Neural progenitor cell (in vitro differentiated cells): Measurements from ENCODE around the gene SHOC2. TPM values are rescaled to one million over a fixed set of nuclear protein-coding genes. Genes with fewer than 3 reads are reported as not detected.

ENCODE experiments used
- DNase-seq: peaks from one replicate; pipeline ENCODE4 v3.0.0-alpha.2; 2016; ENCODE audit warnings: low spot score
- H2AFZ ChIP-seq: fragments of 200-600 bp; sonication (generic); replicated peaks from 2 replicates; pipeline ENCODE4 v1.6.1; 2016; ENCODE audit warnings: antibody characterized with exemption
- H3F3A ChIP-seq: fragments of 200-600 bp; sonication (generic); 2 replicates; pipeline ENCODE4 v1.6.1; 2016; ENCODE audit warnings: antibody characterized with exemption, low read depth
- H3K27ac ChIP-seq: fragments of 200-600 bp; sonication (generic); 2 replicates; pipeline ENCODE4 v1.5.1; 2016; ENCODE audit warnings: mild to moderate bottlenecking
- H3K27me3 ChIP-seq: fragments of 200-600 bp; sonication (generic); 2 replicates; pipeline ENCODE4 v1.6.1; 2016; ENCODE audit warnings: mild to moderate bottlenecking, moderate library complexity
- H3K36me3 ChIP-seq: fragments of 200-600 bp; sonication (generic); 2 replicates; pipeline ENCODE4 v1.5.1; 2016
- H3K4me1 ChIP-seq: fragments of 200-600 bp; sonication (generic); 2 replicates; pipeline ENCODE4 v1.6.1; 2016; ENCODE audit warnings: mixed run types
- H3K4me2 ChIP-seq: fragments of 200-600 bp; sonication (generic); 2 replicates; pipeline ENCODE4 v1.6.1; 2016
- H3K4me3 ChIP-seq: fragments of 200-600 bp; sonication (generic); 2 replicates; pipeline ENCODE4 v1.5.1; 2016
- H3K79me2 ChIP-seq: fragments of 200-600 bp; sonication (generic); 2 replicates; pipeline ENCODE4 v1.6.1; 2016; ENCODE audit warnings: low read depth
- H3K9ac ChIP-seq: fragments of 200-600 bp; sonication (generic); 2 replicates; pipeline ENCODE4 v1.6.1; 2016
- H3K9me3 ChIP-seq: fragments of 200-600 bp; sonication (generic); 2 replicates; pipeline ENCODE4 v1.5.1; 2016; ENCODE audit warnings: low read depth
- H4K20me1 ChIP-seq: fragments of 200-600 bp; sonication (generic); 2 replicates; pipeline ENCODE4 v1.6.1; 2016; ENCODE audit warnings: low read depth
- H3K27ac Mint-ChIP-seq: 3 replicates; pipeline ENCODE4 v1.8.0; 2021; ENCODE audit warnings: mixed read lengths
- H3K27me3 Mint-ChIP-seq: 2 replicates; pipeline ENCODE4 v1.8.0; 2022; ENCODE audit warnings: low read depth, mild to moderate bottlenecking, inconsistent platforms, moderate library complexity, mixed read lengths; ENCODE audit not compliant: insufficient read depth
- H3K36me3 Mint-ChIP-seq: 3 replicates; pipeline ENCODE4 v1.8.0; 2021; ENCODE audit warnings: mixed read lengths
- H3K4me1 Mint-ChIP-seq: 3 replicates; pipeline ENCODE4 v1.8.0; 2021; ENCODE audit warnings: mixed read lengths
- H3K4me3 Mint-ChIP-seq: 3 replicates; pipeline ENCODE4 v1.8.0; 2021; ENCODE audit warnings: mild to moderate bottlenecking, moderate library complexity, mixed read lengths
- H3K9me3 Mint-ChIP-seq: 3 replicates; pipeline ENCODE4 v1.8.0; 2020; ENCODE audit warnings: mixed read lengths
- EZH2 ChIP-seq: fragments of 200-600 bp; sonication (generic); IDR thresholded peaks from 2 replicates; pipeline ENCODE4 v1.6.1; 2017; ENCODE audit warnings: antibody characterized with exemption, mild to moderate bottlenecking, moderate library complexity
- EZH2phosphoT487 ChIP-seq: fragments of 200-600 bp; sonication (generic); IDR thresholded peaks from 2 replicates; pipeline ENCODE4 v1.6.1; 2017; ENCODE audit warnings: antibody characterized with exemption
- total RNA-seq: library from RNA; depleted of rRNA; stranded (reverse); fragments of >200 nt; gene quantifications from 2 replicates; pipeline ENCODE4 v1.2.3, GENCODE V29; 2015; ENCODE audit warnings: low replicate concordance
- TF ChIP-seq, protein P1 (sequence below): fragments of 200-600 bp; sonication (generic); IDR thresholded peaks from 2 replicates; pipeline ENCODE4 v1.5.1; 2017; ENCODE audit warnings: antibody characterized with exemption, mild to moderate bottlenecking

SHOC2 gene
- total RNA-seq, 1 donor from 2014 or later, result 54.9 TPM

- Histone ChIP-seq H3K27me3 (no peaks in the 10 kb centered on the region), H2AFZ (no peak overlapping the region), H3K36me3 (no peaks in the 10 kb centered on the region), H3K4me2 (no peak overlapping the region), H3K4me1 (peaks cover 4% of the 10 kb centered on the region), H4K20me1 (peaks cover 69% of the 10 kb centered on the region), H3K79me2 (peaks cover 100% of the 10 kb centered on the region), H3K9ac (no peak overlapping the region), H3F3A (peaks cover 8% of the 10 kb centered on the region), H3K4me3 (no peak overlapping the region), H3K27ac (no peak overlapping the region), H3K9me3 (no peaks in the 10 kb centered on the region)
- no peak for TF ChIP-seq EZH2
- TF ChIP-seq, protein P1, sequence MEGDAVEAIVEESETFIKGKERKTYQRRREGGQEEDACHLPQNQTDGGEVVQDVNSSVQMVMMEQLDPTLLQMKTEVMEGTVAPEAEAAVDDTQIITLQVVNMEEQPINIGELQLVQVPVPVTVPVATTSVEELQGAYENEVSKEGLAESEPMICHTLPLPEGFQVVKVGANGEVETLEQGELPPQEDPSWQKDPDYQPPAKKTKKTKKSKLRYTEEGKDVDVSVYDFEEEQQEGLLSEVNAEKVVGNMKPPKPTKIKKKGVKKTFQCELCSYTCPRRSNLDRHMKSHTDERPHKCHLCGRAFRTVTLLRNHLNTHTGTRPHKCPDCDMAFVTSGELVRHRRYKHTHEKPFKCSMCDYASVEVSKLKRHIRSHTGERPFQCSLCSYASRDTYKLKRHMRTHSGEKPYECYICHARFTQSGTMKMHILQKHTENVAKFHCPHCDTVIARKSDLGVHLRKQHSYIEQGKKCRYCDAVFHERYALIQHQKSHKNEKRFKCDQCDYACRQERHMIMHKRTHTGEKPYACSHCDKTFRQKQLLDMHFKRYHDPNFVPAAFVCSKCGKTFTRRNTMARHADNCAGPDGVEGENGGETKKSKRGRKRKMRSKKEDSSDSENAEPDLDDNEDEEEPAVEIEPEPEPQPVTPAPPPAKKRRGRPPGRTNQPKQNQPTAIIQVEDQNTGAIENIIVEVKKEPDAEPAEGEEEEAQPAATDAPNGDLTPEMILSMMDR, result no peak
- no peak for TF ChIP-seq EZH2phosphoT487
- Mint-ChIP-seq H3K9me3 (no peaks in the 10 kb centered on the region), H3K27ac (no peak overlapping the region), H3K36me3 (no peaks in the 10 kb centered on the region), H3K4me1 (no peaks in the 10 kb centered on the region), H3K4me3 (no peak overlapping the region), H3K27me3 (no peaks in the 10 kb centered on the region)
- no peak for DNase-seq
These were observed 40.3 kb downstream of the SHOC2 start for GRCh38 chr10:110959379-110960332.

DNA sequence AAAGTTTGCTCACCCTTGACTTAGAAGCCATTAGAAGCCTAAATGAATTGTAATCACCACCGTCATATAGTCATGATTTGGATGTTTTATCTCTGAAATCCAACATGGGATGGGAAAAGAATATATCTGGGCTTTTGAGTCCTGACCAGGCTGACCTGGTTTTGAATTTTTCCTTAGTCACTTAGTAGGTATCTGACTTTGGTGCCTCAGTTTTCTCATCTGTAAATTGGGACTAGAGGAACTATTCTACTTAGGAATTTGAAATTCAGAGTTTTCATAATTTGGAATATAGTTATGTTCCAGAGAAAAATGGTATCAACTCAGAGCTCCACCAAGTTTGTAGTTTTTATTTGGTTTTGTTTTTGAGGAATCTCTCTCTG, 40.9 kb downstream of the SHOC2 start:
- no peak overlapping the region for H3K27ac ChIP-seq
- H3K4me3 ChIP-seq, result no peak overlapping the region
- no peaks in the 10 kb centered on the region for H3K27me3 ChIP-seq
- peaks cover 4% of the 10 kb centered on the region for H3K4me1 ChIP-seq
- Mint-ChIP-seq H3K27me3 (no peaks in the 10 kb centered on the region), H3K9me3 (no peaks in the 10 kb centered on the region), H3K4me1 (no peaks in the 10 kb centered on the region), H3K36me3 (no peaks in the 10 kb centered on the region), H3K4me3 (no peak overlapping the region), H3K27ac (no peak overlapping the region)
- H3K4me2 ChIP-seq, result no peak overlapping the region
- peaks cover 100% of the 10 kb centered on the region for H3K79me2 ChIP-seq
- TF ChIP-seq EZH2phosphoT487, result no peak
- no peak for TF ChIP-seq EZH2
- TF ChIP-seq, protein P1, result no peak
- H3K9ac ChIP-seq, result no peak overlapping the region
- H3K9me3 ChIP-seq, result no peaks in the 10 kb centered on the region
- no peak overlapping the region for H2AFZ ChIP-seq
- peaks cover 67% of the 10 kb centered on the region for H4K20me1 ChIP-seq
- DNase-seq, result no peak
- H3K36me3 ChIP-seq, result no peaks in the 10 kb centered on the region
- H3F3A ChIP-seq, result peaks cover 8% of the 10 kb centered on the region

GRCh38 chr10:110962443-110962842, 43.0 kb downstream of the SHOC2 start:
- no peaks in the 10 kb centered on the region for H3K9me3 Mint-ChIP-seq
- Histone ChIP-seq H3K4me2 (no peak overlapping the region), H3K9ac (no peak overlapping the region), H3K4me1 (peaks cover 4% of the 10 kb centered on the region), H3F3A (peaks cover 8% of the 10 kb centered on the region), H2AFZ (no peak overlapping the region), H3K79me2 (peaks cover 100% of the 10 kb centered on the region), H3K4me3 (no peak overlapping the region), H3K27ac (no peak overlapping the region), H3K9me3 (no peaks in the 10 kb centered on the region), H4K20me1 (peaks cover 60% of the 10 kb centered on the region), H3K27me3 (no peaks in the 10 kb centered on the region), H3K36me3 (no peaks in the 10 kb centered on the region)
- H3K4me3 Mint-ChIP-seq, result no peak overlapping the region
- H3K36me3 Mint-ChIP-seq, result no peaks in the 10 kb centered on the region
- no peaks in the 10 kb centered on the region for H3K4me1 Mint-ChIP-seq
- no peak overlapping the region for H3K27ac Mint-ChIP-seq
- H3K27me3 Mint-ChIP-seq, result no peaks in the 10 kb centered on the region
- TF ChIP-seq, protein P1, result no peak
- TF ChIP-seq EZH2 (no peak), EZH2phosphoT487 (no peak)
- no peak for DNase-seq
